Uterus (tissue), 2 donors: ENCODE measurements around the gene BIRC7.

Experiments
- CTCF ChIP-seq, 4 experiments: fragments of 200-600 bp in 2 of 4; fragments of 450-650 bp in 2 of 4; sonication (generic) in 2 of 4; IDR thresholded peaks; one replicate each; pipeline ENCODE4 v1.5.1; 2016 to 2019; ENCODE audit warnings: antibody characterized with exemption in 4 of 4, mild to moderate bottlenecking in 2 of 4, moderate library complexity in 1 of 4
- POLR2A ChIP-seq, 2 donors: fragments of 450-650 bp; IDR thresholded peaks; one replicate each; pipeline ENCODE4 v1.6.1; 2016; ENCODE audit warnings: antibody characterized with exemption in 2 of 2, mild to moderate bottlenecking in 1 of 2, moderate library complexity in 1 of 2

GRCh38 chr20:63281742-63282665 lies 46.3 kb downstream of the BIRC7 start:
- TF ChIP-seq POLR2A (IDR thresholded peaks at IDR 0.05) (no peak), CTCF (IDR thresholded peaks at IDR 0.05) (no peak)
